CD4-positive, alpha-beta T cell treated with Interferon alpha-2 for 1 hour (primary cell): ENCODE results near the gene PLCB4.

Experiments used
- DNase-seq, 2 donors: peaks; one replicate each; pipeline ENCODE4 v3.0.0-alpha.2; 2020 to 2022

The PLCB4 gene

DNA sequence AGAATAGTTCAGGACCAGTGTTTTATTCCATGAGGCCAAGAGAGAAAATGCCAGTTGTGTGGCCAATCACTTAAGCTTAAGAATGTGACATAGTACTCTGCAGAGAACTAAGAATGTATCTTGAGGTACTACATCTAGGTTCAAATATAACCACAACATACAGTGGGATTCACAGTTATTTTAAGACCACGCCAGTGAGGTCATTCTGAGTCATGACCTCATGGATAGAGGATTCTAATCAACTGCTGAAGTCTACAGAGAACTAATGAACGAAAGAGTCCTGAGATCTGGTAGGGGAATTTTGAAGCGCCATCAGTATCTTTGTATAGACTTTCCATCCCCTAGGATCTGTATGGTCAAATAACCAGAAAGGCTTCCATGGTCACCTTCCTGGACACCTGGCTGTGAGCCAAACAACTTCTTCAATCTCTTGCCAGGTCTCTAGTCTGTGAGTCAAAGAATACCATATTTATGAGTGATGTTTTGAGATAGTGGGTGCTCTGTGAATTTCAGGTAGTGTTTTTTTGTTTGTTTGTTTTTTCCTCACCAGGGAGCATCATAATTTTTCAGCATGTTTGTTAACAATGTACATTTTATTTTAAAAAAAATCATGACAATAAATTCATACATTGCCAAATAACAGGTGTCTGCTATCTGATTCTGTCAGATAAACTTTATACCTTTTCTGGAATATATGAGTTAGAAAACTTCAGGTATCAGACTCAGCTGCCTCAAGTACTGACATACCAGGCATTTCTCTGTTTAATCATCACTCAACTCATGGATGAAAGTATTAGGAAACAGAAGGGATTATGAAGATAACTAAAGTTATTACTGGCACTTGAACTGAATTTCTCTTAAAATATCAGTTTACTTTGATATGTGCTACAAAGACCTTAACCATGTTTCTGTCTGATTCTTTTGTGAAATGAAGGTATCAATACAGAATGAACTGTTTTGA lies 217.9 kb downstream of the PLCB4 start:
- DNase-seq: no peak

- no peak for DNase-seq
Measured at GRCh38 chr20:9287826-9288225, 218.9 kb downstream of the PLCB4 start.

GRCh38 chr20:9290331-9290730 lies 221.4 kb downstream of the PLCB4 start:
- no peak for DNase-seq

GRCh38 chr20:9293145-9293544 lies 224.3 kb downstream of the PLCB4 start:
- DNase-seq: no peak

DNA sequence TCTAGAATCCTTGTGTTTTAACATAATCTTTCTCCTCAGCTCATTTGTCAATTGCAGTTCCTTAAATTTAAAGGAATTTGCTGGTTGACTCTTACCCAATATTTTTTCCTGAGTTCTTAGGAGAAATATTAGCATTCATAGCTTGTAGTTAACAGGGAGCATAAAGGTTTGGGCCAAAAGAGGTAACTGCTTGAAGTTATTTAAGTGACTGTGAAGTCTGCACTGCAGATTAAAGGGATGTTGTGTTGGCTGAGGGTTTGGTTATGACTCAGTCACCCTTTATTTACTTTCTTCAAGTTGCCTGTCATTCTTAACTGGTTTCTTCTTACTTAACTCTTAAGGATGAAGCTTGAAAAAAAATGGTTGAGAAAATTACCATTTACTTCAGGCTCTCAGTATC lies 225.2 kb downstream of the PLCB4 start:
- DNase-seq: no peak

- no peak for DNase-seq
Measured at GRCh38 chr20:9298906-9299305, 230.0 kb downstream of the PLCB4 start.

DNA sequence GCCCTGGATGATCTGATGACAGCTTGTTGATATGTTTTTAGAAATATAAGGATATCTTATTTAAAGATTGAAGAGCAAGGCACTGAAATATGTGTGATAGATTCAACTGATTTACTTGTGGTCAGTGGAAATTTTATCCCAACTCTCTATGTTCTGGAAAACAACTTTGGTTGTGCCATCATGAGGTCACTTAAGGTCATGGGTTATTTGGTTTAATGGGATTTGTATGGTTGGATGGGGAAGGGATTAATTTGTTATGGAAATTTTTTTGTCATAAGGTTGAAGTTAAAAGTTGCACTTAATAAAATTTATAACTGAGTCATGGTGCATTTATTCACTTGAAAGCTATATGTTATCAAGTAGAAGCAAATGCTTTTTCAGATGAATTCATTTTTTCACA lies 231.2 kb downstream of the PLCB4 start:
- no peak for DNase-seq

- DNase-seq: no peak
Measured at GRCh38 chr20:9300534-9300933, 231.6 kb downstream of the PLCB4 start.

DNA sequence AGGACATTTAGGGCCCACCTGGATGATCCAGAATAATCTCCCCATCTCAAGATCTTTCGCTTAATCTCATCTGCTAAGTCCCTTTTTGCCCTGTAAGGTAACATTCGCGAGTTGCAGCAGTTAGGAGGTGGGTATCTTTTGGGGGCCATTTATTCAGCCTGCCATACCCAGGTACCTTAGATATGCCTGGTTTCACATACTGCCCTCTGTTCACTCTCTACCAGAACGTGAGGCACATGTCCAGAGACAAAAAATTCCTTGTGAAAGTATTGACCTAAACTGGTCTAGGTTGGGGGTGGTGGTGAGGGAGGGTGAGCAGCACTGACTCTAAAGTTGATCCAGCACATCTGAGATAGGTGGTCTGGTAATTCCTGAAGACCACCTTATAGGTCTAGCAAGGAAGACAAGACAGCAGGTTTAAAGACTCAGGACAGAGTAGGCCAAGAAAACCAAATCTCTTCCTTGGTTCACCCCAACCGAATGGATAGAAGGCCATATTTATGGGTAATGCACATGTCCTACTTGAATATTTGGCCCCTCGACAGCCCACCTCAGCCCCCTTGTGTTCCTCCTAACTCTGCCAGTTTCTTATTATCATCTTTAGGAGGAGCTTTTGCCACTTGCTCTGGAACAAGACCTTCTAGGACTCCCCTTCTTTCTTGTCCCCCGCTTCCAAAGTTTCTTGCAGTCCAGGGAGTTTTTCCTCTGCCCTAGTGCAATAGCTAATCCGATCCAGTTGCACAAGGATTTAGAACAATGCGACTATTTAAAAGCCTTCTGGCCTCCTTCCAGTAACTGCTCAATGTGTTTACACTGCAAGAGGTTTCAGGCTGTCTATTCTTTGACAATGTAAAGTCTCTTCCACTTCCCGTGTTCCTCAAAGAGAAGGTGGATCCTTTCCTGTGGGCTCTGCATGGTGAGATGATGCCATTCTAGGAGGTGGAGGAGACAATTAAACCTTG lies 232.5 kb downstream of the PLCB4 start:
- no peak for DNase-seq

GRCh38 chr20:9302091-9302462 lies 233.2 kb downstream of the PLCB4 start:
- DNase-seq: no peak

GRCh38 chr20:9306521-9306920 lies 237.6 kb downstream of the PLCB4 start:
- no peak for DNase-seq

DNA sequence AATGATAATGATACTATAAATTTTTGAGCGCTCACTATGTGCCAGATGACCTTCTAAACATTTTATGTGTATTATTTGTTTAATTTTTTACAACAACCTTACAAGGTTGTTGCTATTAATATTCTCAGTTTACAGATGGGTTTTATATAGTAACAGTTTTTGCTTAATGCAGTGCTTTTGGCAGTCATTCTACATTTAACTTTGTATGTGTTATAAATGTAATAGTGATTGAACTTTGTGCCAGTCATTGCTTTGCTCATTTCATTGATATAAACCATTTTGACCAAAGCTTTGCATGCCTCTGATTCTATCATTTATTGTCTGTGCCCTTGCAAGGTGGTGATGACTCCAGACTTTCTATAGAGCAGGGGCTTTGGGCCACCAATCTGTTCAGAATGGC lies 239.2 kb downstream of the PLCB4 start:
- no peak for DNase-seq

GRCh38 chr20:9311132-9311531 lies 242.2 kb downstream of the PLCB4 start:
- DNase-seq: no peak

DNA sequence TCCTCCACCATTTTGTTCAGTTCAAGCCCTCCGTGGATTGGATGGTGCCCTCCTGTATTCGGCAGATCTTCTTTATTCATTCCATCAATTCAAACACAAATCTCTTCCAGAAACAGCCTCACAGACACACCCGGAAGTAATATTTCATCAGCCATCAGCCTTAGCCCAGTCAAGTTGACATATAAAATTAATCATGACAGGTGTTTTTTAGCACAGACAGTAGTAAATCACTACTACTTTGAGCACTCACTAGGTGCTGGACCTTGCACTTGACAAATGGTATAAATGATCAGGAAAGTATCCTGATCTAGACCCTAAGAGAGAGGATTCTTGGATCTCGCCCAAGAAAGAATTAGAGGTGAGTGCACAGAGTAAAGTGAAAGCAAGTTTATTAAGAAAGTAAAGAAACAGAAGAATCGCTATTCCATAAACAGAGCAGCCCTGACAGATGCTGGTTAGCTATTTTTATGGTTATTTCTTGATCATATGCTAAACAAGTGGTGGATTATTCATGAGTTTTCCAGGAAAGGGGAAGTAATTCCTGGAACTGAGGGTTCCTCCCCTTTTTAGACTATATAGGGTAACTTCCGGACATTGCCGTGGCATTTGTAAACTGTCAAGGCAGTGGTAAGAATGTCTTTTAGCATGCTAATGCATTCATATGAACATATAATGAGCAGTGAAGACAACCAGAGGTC lies 250.9 kb downstream of the PLCB4 start:
- peak in 1 of 2 donors; percentile 23 for DNase-seq

- no peak for DNase-seq
Measured at GRCh38 chr20:9321007-9321406, 252.1 kb downstream of the PLCB4 start.

- no peak for DNase-seq
Measured at GRCh38 chr20:9322661-9323060, 253.8 kb downstream of the PLCB4 start.

DNA sequence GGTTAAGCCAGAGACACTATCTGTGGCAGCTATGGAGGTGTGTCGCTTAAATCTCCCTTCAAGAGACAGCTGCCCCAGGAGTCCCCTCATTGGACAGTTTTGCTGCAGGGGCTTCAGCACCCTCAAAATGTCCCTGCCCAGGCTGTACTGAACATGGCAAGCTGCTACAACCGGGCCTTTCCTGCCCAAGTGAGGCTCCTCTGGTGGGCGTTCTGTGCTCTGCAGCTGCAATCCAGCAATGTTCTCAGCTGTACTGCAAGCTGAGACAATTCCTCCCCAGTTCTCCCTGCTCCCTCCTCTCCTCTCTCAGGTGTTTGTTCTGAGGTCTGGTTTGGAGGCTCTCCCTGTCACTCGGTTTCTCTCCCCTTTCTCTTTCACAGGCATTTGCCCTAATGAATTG lies 254.7 kb downstream of the PLCB4 start:
- no peak for DNase-seq

DNA sequence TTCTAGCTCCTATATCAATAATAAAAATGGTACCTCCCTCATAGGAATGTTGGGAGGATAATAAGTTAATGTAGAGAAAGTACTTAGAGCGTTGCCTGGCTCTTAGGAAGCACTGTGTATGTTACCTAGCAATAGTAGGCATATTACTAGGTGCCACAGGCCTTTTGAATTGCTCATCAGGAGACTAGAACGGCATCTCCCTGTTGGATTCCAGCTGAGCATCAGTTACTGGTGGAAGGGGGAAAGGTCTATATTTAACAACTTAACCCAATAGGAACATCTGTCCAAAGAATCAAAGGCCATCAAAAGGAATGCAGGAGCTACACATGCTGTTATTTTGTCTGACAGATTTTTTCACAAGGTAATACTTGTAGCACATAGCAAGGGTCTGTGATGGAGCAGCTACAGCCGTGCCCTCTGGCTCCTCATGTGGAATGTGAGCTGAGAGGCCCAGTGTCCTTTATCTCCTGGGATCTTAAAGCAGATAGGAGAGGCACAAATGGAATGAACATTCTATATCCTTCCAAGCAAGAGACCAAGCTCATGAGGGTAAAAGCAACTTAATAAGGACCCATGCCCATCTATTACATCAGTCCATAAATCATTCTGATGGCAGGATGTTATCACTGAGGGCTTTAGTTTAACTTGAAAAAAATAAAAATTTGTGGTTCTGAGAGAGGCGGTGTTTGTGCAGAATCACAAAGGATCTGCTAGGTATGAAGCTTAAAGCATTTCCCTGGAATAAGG lies 260.6 kb downstream of the PLCB4 start:
- DNase-seq: no peak

DNA sequence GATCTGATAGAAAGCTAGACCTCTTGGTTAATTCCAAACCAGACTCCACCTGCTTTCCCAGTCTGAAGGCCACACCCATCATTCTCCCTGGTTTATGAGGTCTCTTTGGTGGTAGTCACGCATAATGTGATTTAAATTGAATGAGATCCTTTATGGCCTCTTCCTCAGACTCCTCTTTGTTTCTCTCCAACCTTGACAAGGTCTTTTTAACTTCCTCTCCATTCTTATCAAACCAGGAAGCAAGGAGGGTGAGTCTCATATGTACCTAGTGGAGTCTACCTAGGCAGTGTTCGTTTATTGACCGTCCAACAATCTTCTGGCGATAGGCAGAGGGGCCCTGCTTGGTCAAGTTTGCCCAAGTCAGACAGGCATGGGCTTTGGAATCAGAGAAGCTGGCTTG lies 261.3 kb downstream of the PLCB4 start:
- DNase-seq: no peak

- DNase-seq: no peak
Measured at GRCh38 chr20:9331707-9332435, 263.0 kb downstream of the PLCB4 start.

GRCh38 chr20:9332791-9333479 lies 264.0 kb downstream of the PLCB4 start:
- no peak for DNase-seq
